GM23248 (cell line): ENCODE results near the gene SCRG1. TPM values are rescaled to one million over a fixed set of nuclear protein-coding genes. Genes with fewer than 3 reads are reported as not detected.
A peak's percentile ranks its signal among the peaks of the same experiment; 100 is the strongest.

Experiments used
- DNase-seq: peaks from one replicate; pipeline ENCODE4 v3.0.0-alpha.2; 2015
- H2AFZ ChIP-seq: fragments of 200-600 bp; sonication (generic); 2 replicates; pipeline ENCODE4 v1.6.1; 2016; ENCODE audit warnings: antibody characterized with exemption
- H3F3A ChIP-seq: fragments of 200-600 bp; sonication (generic); 2 replicates; pipeline ENCODE4 v1.6.1; 2016; ENCODE audit warnings: mild to moderate bottlenecking, antibody characterized with exemption, mixed run types; ENCODE audit not compliant: insufficient read depth
- H3K27ac ChIP-seq: fragments of 200-600 bp; sonication (generic); 2 replicates; pipeline ENCODE4 v1.5.1; 2016; ENCODE audit warnings: mild to moderate bottlenecking
- H3K27me3 ChIP-seq: fragments of 200-600 bp; sonication (generic); replicated peaks from 2 replicates; pipeline ENCODE4 v1.6.1; 2016; ENCODE audit warnings: mild to moderate bottlenecking; ENCODE audit not compliant: insufficient read depth
- H3K36me3 ChIP-seq: fragments of 200-600 bp; sonication (generic); 2 replicates; pipeline ENCODE4 v1.6.1; 2016; ENCODE audit warnings: low read depth, mild to moderate bottlenecking
- H3K4me1 ChIP-seq: fragments of 200-600 bp; sonication (generic); 2 replicates; pipeline ENCODE4 v1.6.1; 2016; ENCODE audit warnings: mild to moderate bottlenecking; ENCODE audit not compliant: insufficient read depth
- H3K4me2 ChIP-seq: fragments of 200-600 bp; sonication (generic); one replicate; pipeline ENCODE4 v1.6.1; 2016; ENCODE audit warnings: mild to moderate bottlenecking; ENCODE audit not compliant: unreplicated experiment
- H3K4me3 ChIP-seq: fragments of 200-600 bp; sonication (generic); 2 replicates; pipeline ENCODE4 v1.5.1; 2016; ENCODE audit warnings: mild to moderate bottlenecking
- H3K79me2 ChIP-seq: fragments of 200-600 bp; sonication (generic); 2 replicates; pipeline ENCODE4 v1.6.1; 2016; ENCODE audit warnings: mild to moderate bottlenecking; ENCODE audit not compliant: insufficient read depth
- H3K9ac ChIP-seq: fragments of 200-600 bp; sonication (generic); 2 replicates; pipeline ENCODE4 v1.6.1; 2016; ENCODE audit warnings: mild to moderate bottlenecking
- H3K9me2 ChIP-seq: fragments of 200-600 bp; sonication (generic); 2 replicates; pipeline ENCODE4 v1.6.1; 2016; ENCODE audit warnings: mixed run types, mild to moderate bottlenecking, moderate library complexity; ENCODE audit not compliant: insufficient read depth
- H3K9me3 ChIP-seq: fragments of 200-600 bp; sonication (generic); one replicate; pipeline ENCODE4 v1.6.1; 2017; ENCODE audit warnings: low read depth
- H4K20me1 ChIP-seq: fragments of 200-600 bp; sonication (generic); 2 replicates; pipeline ENCODE4 v1.6.0; 2016; ENCODE audit not compliant: insufficient read depth
- EZH2 ChIP-seq: fragments of 200-600 bp; sonication (generic); IDR thresholded peaks from 2 replicates; pipeline ENCODE4 v1.6.1; 2018; ENCODE audit warnings: antibody characterized with exemption, mild to moderate bottlenecking; ENCODE audit not compliant: insufficient read depth, poor library complexity, severe bottlenecking
- EZH2phosphoT487 ChIP-seq: fragments of 200-600 bp; sonication (generic); IDR thresholded peaks from 2 replicates; pipeline ENCODE4 v1.6.1; 2018; ENCODE audit warnings: antibody characterized with exemption, moderate library complexity, mild to moderate bottlenecking, low read depth; ENCODE audit not compliant: insufficient read depth
- WGBS, 2 experiments: methylation state at CpG; one replicate each; pipeline ENCODE4 v1.1.6; 2015 to 2017; ENCODE audit warnings: low lambda C conversion rate in 2 of 2, low coverage in 1 of 2; ENCODE audit errors: missing lambda C conversion rate in 2 of 2; 5-methylcytosine and 5-hydroxymethylcytosine counted together
- in situ Hi-C: fragments of 300-500 bp; cut with MboI; formaldehyde crosslinking; loops from 2 replicates; pipeline ENCODE4 v1.15.0; 2020
- polyA plus RNA-seq: library from polyadenylated mRNA; unstranded; fragments of >200 nt; fragmentation: Nextera tagmentation; extraction: Ambion mirVana; gene quantifications from 2 replicates; pipeline ENCODE4 v1.2.1, GENCODE V29; 2016
- total RNA-seq: library from RNA; depleted of rRNA; stranded (reverse); fragments of >200 nt; shearing (Covaris generic); gene quantifications from 2 replicates; pipeline ENCODE4 v1.2.3, GENCODE V29; 2014

SCRG1 gene
- total and polyA plus RNA-seq, 2 experiments from 2014 or later, result under 0.01 to 0.43 TPM

DNA sequence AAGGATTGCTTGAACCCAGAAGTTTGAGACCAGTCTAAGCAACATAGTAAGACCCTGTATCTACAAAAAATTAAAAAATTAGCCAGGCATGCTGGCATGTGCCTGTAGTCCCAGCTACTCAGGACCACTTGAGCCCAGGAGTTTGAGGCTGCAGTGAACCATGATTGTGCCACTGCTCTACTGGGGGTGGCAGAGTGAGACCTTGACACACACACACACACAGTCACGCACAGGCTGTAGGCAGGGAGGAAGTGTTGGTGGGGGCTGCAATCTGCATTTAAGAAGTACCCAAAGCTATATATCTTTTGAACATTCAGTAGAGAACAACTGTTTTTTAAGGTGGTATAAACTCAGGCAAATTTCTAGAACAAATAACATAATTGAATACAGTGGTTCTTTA lies 7.2 kb downstream of the SCRG1 start:
- no peaks in the 10 kb centered on the region for H3K4me1 ChIP-seq
- H3K79me2 ChIP-seq, result no peaks in the 10 kb centered on the region
- no peak overlapping the region for H3K9ac ChIP-seq
- no peaks in the 10 kb centered on the region for H3F3A ChIP-seq
- no peak overlapping the region for H2AFZ ChIP-seq
- no peaks in the 10 kb centered on the region for H3K9me2 ChIP-seq
- H3K27me3 ChIP-seq, result no peaks in the 10 kb centered on the region
- in situ Hi-C loops, result no loop called here
- no peak overlapping the region for H3K4me2 ChIP-seq
- no peaks in the 10 kb centered on the region for H4K20me1 ChIP-seq
- no peaks in the 10 kb centered on the region for H3K36me3 ChIP-seq
- no peak overlapping the region for H3K4me3 ChIP-seq
- H3K9me3 ChIP-seq, result no peaks in the 10 kb centered on the region
- no peak for DNase-seq
- TF ChIP-seq EZH2phosphoT487, result no peak
- no peak for TF ChIP-seq EZH2
- WGBS, 2 experiments, result 92 to 100% methylated on average over 1 of the region's 1 CpG
- H3K27ac ChIP-seq, result no peak overlapping the region

DNA sequence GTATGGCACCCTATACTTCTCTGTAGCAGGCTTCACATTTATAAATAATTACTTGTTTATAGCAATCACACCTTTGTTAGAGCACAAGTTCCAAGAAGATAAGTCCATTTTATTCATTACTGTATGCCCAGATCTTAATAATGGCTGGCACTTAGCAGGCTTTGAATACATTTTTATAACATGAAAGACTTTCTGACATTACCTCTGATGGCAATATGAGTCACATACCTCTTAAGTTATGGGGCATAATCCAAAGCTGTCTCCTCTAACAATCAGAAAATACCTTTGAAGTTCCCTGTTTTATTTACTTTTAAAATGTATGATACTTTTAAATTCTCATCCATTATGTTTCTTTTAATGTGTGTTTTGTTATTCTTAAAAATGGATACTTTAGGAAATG lies 12.2 kb downstream of the SCRG1 start:
- Histone ChIP-seq H3K27me3 (no peaks in the 10 kb centered on the region), H3K36me3 (0 out of 2 replicates have a peak, but pooled peaks cover 3% of the 10 kb centered on the region)

DNA sequence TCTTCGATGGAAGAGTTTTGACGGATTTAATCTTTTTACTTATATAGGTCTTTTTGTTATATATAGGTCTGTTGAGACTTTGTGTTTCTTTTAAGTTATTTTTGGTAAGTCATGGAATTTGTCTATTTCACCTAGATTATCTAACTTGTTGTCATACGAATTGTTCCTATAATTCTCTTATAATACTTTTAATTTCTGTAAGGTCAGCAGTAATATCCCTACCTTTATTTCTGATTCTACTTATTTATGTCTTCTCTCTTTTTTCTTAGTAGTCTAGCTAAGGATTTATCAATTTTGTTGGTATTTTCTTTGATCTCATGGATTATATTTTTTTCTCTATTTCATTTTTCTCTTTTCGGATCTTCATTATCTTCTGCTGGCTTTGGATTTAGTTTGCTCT lies 16.6 kb downstream of the SCRG1 start:
- Histone ChIP-seq H3K9me2 (no peaks in the 10 kb centered on the region), H3K4me3 (no peak overlapping the region), H3K27ac (no peak overlapping the region), H3K4me2 (no peak overlapping the region), H3K36me3 (0 out of 2 replicates have a peak, but pooled peaks cover 9% of the 10 kb centered on the region), H3K9ac (no peak overlapping the region), H3K9me3 (no peaks in the 10 kb centered on the region), H3F3A (no peaks in the 10 kb centered on the region), H3K27me3 (no peaks in the 10 kb centered on the region), H3K4me1 (no peaks in the 10 kb centered on the region), H3K79me2 (no peaks in the 10 kb centered on the region), H2AFZ (no peak overlapping the region), H4K20me1 (no peaks in the 10 kb centered on the region)
- 90 to 95% methylated on average over 4 of the region's 4 CpGs for WGBS, 2 experiments
- TF ChIP-seq EZH2phosphoT487, result no peak
- TF ChIP-seq EZH2, result no peak
- in situ Hi-C loops, result no loop called here
- DNase-seq, result no peak

More for the DNA sequence above, 12.2 kb downstream of the SCRG1 start:
- TF ChIP-seq EZH2phosphoT487 (no peak), EZH2 (no peak)
- no peak overlapping the region for H3K9ac ChIP-seq
- H2AFZ ChIP-seq, result no peak overlapping the region
- H3K9me2 ChIP-seq, result no peaks in the 10 kb centered on the region
- no peak for DNase-seq
- H3F3A ChIP-seq, result no peaks in the 10 kb centered on the region
- H3K4me2 ChIP-seq, result no peak overlapping the region
- H3K27ac ChIP-seq, result no peak overlapping the region
- H4K20me1 ChIP-seq, result no peaks in the 10 kb centered on the region
- H3K79me2 ChIP-seq, result no peaks in the 10 kb centered on the region
- no peaks in the 10 kb centered on the region for H3K4me1 ChIP-seq
- in situ Hi-C loops, result no loop called here
- no peak overlapping the region for H3K4me3 ChIP-seq
- H3K9me3 ChIP-seq, result no peaks in the 10 kb centered on the region

DNA sequence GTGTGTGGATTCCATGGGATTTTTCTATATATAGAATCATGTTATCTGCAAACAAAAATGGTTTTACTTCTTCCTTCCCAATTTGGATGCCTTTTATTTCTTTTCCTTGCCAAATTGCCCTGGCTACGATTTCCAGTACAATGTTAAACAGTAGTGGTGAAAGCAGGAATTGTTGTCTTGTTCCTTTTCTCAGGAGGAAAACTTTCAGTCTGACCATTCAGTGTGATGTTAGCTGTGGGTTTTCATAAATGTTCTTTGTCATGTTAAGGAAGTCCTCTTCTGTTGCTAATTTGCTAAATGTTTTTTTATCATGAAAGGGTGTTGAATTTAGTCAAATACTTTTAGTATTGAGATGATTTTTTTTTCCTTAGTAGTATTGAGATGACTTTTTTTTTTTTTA lies 17.3 kb downstream of the SCRG1 start:
- in situ Hi-C loops, result no loop called here
- DNase-seq, result peak; percentile 2
- TF ChIP-seq EZH2, result no peak

DNA sequence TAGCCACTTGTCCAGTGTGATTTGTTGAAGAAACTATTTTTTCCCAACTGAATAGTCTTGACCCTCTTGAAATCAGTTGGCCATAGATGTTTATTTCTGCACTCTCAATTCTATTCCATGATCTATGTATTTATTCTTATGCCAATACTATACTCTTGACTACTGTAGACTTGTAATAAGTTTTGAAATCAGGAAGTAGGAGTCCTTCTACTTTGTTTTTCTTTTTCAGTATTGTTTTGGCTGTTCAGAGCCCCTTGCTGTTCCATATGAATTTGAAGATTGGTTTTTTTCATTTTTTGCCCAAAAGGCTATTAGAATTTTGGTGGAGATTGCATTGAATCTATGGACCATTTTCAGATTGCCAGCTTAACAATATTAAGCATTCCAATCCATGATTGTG lies 17.9 kb downstream of the SCRG1 start:
- no peaks in the 10 kb centered on the region for H3K4me1 ChIP-seq
- TF ChIP-seq EZH2 (no peak), EZH2phosphoT487 (no peak)
- H3K9me2 ChIP-seq, result no peaks in the 10 kb centered on the region
- no peak for DNase-seq
- H3K27ac ChIP-seq, result no peak overlapping the region
- H2AFZ ChIP-seq, result no peak overlapping the region
- in situ Hi-C loops, result no loop called here
- H4K20me1 ChIP-seq, result no peaks in the 10 kb centered on the region
- 0 out of 2 replicates have a peak, but pooled peaks cover 9% of the 10 kb centered on the region for H3K36me3 ChIP-seq
- no peaks in the 10 kb centered on the region for H3K27me3 ChIP-seq
- no peak overlapping the region for H3K9ac ChIP-seq
- peaks cover 3% of the 10 kb centered on the region; the same call in 1 of the 2 replicates for H3K79me2 ChIP-seq
- H3K9me3 ChIP-seq, result no peaks in the 10 kb centered on the region
- H3K4me2 ChIP-seq, result no peak overlapping the region
- no peak overlapping the region for H3K4me3 ChIP-seq
- no peaks in the 10 kb centered on the region for H3F3A ChIP-seq

More for the DNA sequence above, 17.3 kb downstream of the SCRG1 start:
- Histone ChIP-seq H2AFZ (no peak overlapping the region), H3F3A (no peaks in the 10 kb centered on the region), H3K27ac (no peak overlapping the region), H3K79me2 (no peaks in the 10 kb centered on the region), H3K36me3 (0 out of 2 replicates have a peak, but pooled peaks cover 9% of the 10 kb centered on the region), H3K9ac (no peak overlapping the region), H3K27me3 (no peaks in the 10 kb centered on the region), H3K4me1 (no peaks in the 10 kb centered on the region), H3K9me3 (no peaks in the 10 kb centered on the region), H3K4me2 (no peak overlapping the region), H4K20me1 (no peaks in the 10 kb centered on the region), H3K9me2 (no peaks in the 10 kb centered on the region), H3K4me3 (no peak overlapping the region)
- 28 to 35% methylated on average over 1 of the region's 1 CpG for WGBS, 2 experiments
